ENCODE data around the gene DUSP16. TPM values are rescaled to one million over a fixed set of nuclear protein-coding genes. Genes with fewer than 3 reads are reported as not detected.

The DUSP16 gene
- total and polyA plus RNA-seq, 2 of the 8 experiments (the other 6 are each of a cell fraction or from before 2014, with no cell fraction given) = 31.6 to 55.9 TPM

GRCh38 chr12:12506496-12506890 is 56.2 kb downstream of the DUSP16 start:
- Histone ChIP-seq H3K4ac (replicated peaks; ENCODE audit: insufficient read length, low read depth, low read length) (no peak overlapping the region), H2BK120ac (replicated peaks; ENCODE audit: low read depth, low read length) (no peak overlapping the region), H3K4me2 (ENCODE audit: insufficient read depth in 1 of 2, low read depth in 2 of 2, low read length in 2 of 2) (no peak overlapping the region), H3K79me2 (ENCODE audit: control insufficient read depth in 1 of 2, insufficient read depth in 2 of 2, low read length in 2 of 2) (peaks cover 0 to 90% of the 10 kb centered on the region in 2 experiments; a peak in 3 of 4 replicates), H3K36me3 (ENCODE audit: control insufficient read depth in 2 of 4, insufficient read depth in 4 of 4, low read length in 3 of 4) (no peaks in the 10 kb centered on the region), H2BK15ac (ENCODE audit: low read length) (no peak overlapping the region), H2BK12ac (ENCODE audit: low read depth, low read length) (no peak overlapping the region), H3K56ac (replicated peaks; ENCODE audit: insufficient read length, low read depth, low read length) (no peak overlapping the region), H4K20me1 (replicated peaks in 1 of 2; ENCODE audit: control insufficient read depth in 1 of 2, insufficient read depth in 2 of 2, low read length in 2 of 2) (peaks cover 5% of the 10 kb centered on the region in 2 experiments), H2AK5ac (ENCODE audit: low read depth, low read length) (no peak overlapping the region), H3K18ac (ENCODE audit: extremely low read depth, low read length) (no peak overlapping the region), H3K27me3 (replicated peaks in 1 of 4; ENCODE audit: control insufficient read depth in 3 of 4, extremely low read depth in 1 of 4, insufficient read depth in 3 of 4, low read length in 3 of 4) (no peaks in the 10 kb centered on the region), H3K23ac (ENCODE audit: insufficient read length) (no peak overlapping the region), H3K4me1 (replicated peaks in 1 of 4; ENCODE audit: control insufficient read depth in 3 of 4, insufficient read depth in 4 of 4, low read length in 3 of 4) (peaks cover 0 to 17% (median 4%) of the 10 kb centered on the region in 4 experiments; a peak in 4 of 7 replicates), H3K9me3 (ENCODE audit: insufficient read depth in 2 of 2, low read depth in 1 of 2, low read length in 1 of 2) (no peaks in the 10 kb centered on the region), H3K79me1 (ENCODE audit: low read depth, low read length) (peaks cover 5% of the 10 kb centered on the region; the same call in 1 of the 2 replicates), H4K5ac (ENCODE audit: insufficient read length, low read depth, low read length) (no peak overlapping the region), H4K8ac (ENCODE audit: extremely low read depth, insufficient read depth, low read length) (no peak overlapping the region), H3K9ac (replicated peaks in 1 of 4; ENCODE audit: extremely low read depth in 1 of 4, low read depth in 3 of 4, low read length in 3 of 4) (no peak overlapping the region), H4K91ac (replicated peaks; ENCODE audit: insufficient read length, low read length) (no peak overlapping the region), H3K23me2 (ENCODE audit: low read depth, low read length) (no peaks in the 10 kb centered on the region), H2BK20ac (ENCODE audit: low read length) (no peak overlapping the region), H3K4me3 (ENCODE audit: extremely low read depth in 1 of 4, insufficient read depth in 2 of 4, low read depth in 3 of 4, low read length in 4 of 4) (no peak overlapping the region), H3K27ac (ENCODE audit: low read depth, low read length) (no peak overlapping the region), H2AFZ (ENCODE audit: low read length) (no peak overlapping the region), H3K14ac (ENCODE audit: insufficient read length) (no peak overlapping the region), H2BK5ac (ENCODE audit: low read depth, low read length) (no peak overlapping the region)
- DNase-seq (ENCODE audit: low read depth in 1 of 2, low spot score in 2 of 2) (no peak), FAIRE-seq (no peak)
- POLR2A ChIA-PET (ENCODE audit: partially characterized antibody) = interaction anchor here (1.3 kb wide), 1 partner anchor 53 kb away, joined by 3 read pairs; no protein-coding TSS in a partner anchor
- WGBS, 2 experiments (ENCODE audit: extremely low coverage in 1 of 2, insufficient coverage in 1 of 2, insufficient read length in 1 of 2, insufficient replicate concordance in 2 of 2, low coverage in 1 of 2, low lambda C conversion rate in 2 of 2, missing lambda C conversion rate in 1 of 2) = 87% methylated on average over 3 of the region's 3 CpGs; no CpG with 5 or more reads in 1 of the 2 experiments
- CTCF ChIA-PET (ENCODE audit: partially characterized antibody) = interaction anchor here (1.0 to 2.3 kb wide), 3 partner anchors 10 to 129 kb away, joined by 3 to 5 read pairs (median 3); no protein-coding TSS in a partner anchor
- no peak for TF ChIP-seq TBP (IDR thresholded peaks at IDR 0.05; ENCODE audit: low read depth, low read length)
- no peak for TF ChIP-seq TAF1 (IDR thresholded peaks at IDR 0.05; ENCODE audit: low read depth, low read length)
- no peak for TF ChIP-seq RBBP5 (IDR thresholded peaks at IDR 0.05; ENCODE audit: borderline replicate concordance, low read depth, low read length)
- no peak for TF ChIP-seq ZNF274 (IDR thresholded peaks at IDR 0.05; ENCODE audit: borderline replicate concordance, extremely low read depth, low read length)
- TF ChIP-seq, protein P1, sequence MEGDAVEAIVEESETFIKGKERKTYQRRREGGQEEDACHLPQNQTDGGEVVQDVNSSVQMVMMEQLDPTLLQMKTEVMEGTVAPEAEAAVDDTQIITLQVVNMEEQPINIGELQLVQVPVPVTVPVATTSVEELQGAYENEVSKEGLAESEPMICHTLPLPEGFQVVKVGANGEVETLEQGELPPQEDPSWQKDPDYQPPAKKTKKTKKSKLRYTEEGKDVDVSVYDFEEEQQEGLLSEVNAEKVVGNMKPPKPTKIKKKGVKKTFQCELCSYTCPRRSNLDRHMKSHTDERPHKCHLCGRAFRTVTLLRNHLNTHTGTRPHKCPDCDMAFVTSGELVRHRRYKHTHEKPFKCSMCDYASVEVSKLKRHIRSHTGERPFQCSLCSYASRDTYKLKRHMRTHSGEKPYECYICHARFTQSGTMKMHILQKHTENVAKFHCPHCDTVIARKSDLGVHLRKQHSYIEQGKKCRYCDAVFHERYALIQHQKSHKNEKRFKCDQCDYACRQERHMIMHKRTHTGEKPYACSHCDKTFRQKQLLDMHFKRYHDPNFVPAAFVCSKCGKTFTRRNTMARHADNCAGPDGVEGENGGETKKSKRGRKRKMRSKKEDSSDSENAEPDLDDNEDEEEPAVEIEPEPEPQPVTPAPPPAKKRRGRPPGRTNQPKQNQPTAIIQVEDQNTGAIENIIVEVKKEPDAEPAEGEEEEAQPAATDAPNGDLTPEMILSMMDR (IDR thresholded peaks at IDR 0.05; ENCODE audit: control extremely low read depth in 1 of 3, insufficient read depth in 1 of 3, low read depth in 1 of 3, low read length in 3 of 3) = no peak
- no peak for TF ChIP-seq EZH2 (IDR thresholded peaks at IDR 0.05; ENCODE audit: low read depth, low read length, severe bottlenecking)
- no peak for TF ChIP-seq SP4 (IDR thresholded peaks at IDR 0.05; ENCODE audit: low read length)
- TF ChIP-seq PHF8 (conservative IDR thresholded peaks at IDR 0.05; ENCODE audit: low read depth, low read length) = no peak
- TF ChIP-seq JUND (IDR thresholded peaks at IDR 0.05; ENCODE audit: low read length) = no peak
- no peak for TF ChIP-seq BRCA1 (IDR thresholded peaks at IDR 0.05; ENCODE audit: low read depth, low read length)
- TF ChIP-seq YY1 (IDR thresholded peaks at IDR 0.05; ENCODE audit: low read depth, low read length) = no peak
